Amniotic epithelial cell (primary cell): ENCODE data around the gene LEMD1.
"Not testable (repeated sequence)": the region's sequence is repeated elsewhere in the genome, so short reads cannot be mapped to it uniquely, and the experiment has no call there.

Source experiments
- DNase-seq: peaks from one replicate; pipeline ENCODE4 v3.0.0-alpha.2; 2010; ENCODE audit warnings: low read depth

The LEMD1 gene

DNA sequence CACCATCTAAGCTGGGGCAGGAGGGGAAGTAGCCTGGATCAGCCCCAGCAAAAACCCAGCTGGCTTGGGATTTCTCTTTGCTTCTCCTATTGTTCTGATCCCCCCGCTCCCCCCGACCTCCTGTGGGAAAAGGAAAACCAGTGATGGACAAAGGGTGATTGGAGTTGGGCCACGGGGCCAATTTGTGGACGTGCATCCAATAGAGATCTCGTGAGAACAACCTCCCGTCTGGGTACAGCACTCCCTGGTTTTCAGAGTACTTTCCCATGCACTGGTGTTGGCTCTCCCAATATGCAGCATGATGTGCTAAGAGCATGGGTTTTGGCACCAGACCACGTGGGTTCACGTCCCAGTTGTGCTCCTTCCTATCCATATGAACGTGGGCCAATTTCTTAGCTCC is 25.0 kb upstream of the LEMD1 start:
- DNase-seq, result no peak

DNA sequence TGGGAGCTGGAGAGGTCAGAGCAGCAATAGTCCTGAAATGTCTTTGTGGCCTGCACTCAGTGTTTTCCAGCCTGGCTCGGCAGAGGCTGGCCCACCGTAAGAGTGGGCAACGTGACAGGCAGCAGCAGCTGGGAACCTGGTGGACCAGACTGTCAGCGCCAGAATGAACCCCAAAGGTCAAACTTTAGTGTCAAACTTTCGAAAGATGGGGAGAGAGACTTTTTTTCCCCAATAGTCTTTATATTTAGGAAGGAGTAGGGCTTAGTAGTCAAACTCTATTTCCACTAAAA is 23.7 kb upstream of the LEMD1 start:
- no peak for DNase-seq

DNA sequence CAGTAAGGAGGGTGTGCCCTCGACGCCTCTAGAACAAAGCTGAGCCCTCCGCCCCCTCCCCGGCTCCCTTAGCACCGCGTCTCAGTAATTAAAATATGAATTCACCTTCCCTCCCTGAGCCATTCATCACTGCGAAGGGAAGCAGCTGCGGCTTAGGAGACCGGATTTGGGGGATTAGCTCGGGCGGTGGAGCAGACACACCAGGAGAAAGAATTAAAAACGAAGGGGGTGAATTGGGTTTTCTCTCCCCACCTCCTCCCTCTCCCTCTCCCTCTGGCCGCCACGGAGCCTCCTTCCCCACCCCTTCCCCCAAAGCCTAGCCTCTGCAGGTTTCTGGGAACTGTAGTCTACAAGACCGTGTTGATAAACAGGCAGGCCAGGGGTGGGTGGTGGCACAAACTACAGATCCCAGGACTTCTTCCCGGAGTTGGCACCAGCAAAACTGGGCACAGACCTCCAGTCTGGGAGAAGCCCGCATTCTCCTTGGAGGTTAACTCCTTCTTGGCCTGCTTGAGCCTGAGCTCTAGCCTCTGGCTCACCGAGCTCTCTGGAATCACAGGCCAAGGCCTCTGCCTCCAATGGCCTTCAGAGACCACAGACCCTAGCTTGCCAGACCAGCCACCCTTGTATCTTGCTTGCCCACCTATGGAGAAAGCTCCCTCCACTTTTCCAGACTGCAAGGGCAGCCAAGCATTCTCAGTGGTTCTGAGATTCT is 23.2 kb upstream of the LEMD1 start:
- peak; percentile 51 for DNase-seq

DNA sequence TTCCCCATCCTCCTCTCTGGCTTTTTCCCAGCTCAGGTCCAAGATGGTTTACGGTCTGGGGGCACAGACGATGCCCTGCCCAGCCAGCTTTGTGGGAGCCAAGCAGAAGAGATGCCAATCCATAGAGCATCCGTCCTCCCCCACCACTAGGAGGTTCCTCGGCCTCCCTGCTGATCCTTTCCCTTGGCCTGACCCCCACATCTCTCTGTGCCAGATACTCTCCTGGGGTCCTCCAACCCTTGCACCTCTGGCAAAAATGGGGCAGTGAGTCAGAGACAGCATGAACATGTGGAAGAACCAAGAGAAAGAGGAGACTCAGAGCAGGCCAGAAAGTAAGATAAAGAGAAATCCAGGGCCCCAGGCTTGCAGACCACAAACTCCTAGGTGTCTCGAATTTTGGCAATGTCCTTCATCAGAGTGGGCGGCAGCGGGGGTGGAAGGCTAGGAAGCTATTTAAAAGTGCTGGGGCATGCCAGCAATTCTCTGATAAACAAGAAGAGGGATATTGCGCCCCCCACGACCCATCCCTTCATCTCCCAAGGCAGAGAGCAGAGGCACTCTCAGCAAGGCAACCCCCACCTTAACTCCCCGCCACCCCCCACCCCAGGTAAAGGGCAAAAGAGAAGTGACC is 22.6 kb upstream of the LEMD1 start:
- peak; percentile 48 for DNase-seq

DNA sequence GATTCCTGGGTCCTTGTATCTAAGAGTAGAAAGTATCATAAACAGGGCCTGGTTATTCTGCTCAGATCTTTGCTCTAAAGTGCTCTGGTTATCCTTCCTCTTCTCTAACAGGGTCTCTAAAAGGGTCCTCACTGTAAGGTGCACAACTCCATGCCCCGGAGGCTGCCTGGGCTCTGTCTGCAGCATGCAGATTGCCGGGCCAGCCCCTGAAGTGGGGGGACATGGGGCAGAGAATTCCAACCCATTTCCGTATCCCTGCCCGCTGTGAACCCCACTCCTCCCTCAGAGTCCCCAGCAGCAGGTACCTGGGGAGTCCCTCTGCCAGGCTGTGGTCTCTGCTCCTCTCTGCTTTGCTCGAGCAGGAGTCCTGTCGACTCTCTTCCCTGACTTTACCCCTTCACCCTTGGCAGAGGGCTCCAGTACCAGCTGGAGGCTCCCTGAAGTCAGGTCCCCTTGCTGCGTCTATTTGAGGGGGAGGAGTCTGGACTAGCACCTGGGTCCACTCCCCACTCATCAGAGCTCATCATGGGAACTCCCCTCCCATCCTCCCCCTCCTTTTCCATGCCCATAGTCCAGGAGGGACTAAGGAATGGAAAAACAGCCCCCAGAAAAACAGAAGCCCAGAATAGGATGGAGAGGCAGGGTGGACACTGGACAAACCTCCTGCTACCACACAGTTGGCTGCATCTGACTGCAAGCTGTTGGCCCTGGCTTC is 21.9 kb upstream of the LEMD1 start:
- no peak for DNase-seq

DNA sequence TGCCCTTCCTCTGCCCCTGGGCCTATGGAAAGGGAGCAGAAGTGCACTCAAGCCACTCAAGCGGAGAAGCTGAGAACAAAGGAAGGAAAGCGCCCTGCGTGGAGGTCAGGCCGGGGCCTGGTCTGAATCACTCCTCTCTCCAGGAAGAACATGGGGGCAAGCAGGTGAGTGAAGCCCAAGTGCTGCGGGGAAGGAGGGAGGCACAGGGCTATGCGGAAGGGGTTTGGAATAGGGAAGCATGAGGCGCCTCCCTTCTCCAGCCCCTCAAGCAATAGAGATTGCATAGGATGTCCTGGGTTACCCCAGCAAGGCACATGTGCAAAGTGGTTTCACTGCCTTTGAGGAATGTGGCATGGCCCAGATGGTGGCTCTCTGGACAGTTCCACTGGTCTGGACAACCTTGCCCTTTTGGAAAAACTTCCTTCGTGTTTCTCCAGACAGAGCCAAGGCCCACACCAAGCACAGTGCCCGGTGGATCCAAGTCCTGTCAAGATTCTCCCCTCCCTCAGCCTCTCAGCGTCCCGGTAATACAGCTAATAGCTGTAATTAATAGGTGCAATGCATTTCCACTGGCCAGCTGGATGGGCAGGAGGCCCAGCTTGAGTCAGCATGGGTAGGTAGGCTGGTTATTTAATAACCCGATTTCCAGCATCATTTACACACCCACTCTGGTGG is 20.3 kb upstream of the LEMD1 start:
- DNase-seq, result no peak

DNA sequence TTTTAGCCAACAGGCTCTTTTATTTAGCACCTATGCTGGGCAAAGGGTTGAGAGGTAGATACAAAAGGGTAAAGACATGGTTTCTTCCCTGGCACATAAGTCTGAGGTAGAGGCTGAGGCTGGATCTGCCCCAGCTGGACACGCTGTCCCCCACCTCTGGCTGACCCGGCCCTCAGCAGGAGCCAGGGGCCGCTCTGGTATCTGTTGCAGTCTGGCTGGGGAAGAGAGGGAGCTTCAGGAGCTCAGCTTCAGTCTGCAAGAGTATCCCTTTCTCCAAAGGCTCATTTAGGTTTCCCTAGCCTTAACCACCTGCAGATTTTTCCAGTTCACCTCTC is 19.8 kb upstream of the LEMD1 start:
- no peak for DNase-seq

DNA sequence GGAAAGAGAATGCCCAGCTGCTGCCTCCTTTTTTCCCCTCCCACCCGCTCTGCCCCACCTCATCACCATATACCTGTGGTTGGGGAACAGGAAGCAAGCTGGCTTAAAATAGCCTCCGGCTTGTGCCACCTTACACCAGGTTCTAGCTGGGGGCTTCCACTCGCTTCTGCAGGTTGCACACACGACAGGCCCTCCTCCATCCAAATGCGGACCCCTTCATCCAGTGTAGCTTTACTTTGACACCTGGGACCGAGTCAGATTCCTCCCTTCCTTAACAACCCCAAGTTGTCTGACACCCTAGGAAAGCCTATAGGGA is 19.4 kb upstream of the LEMD1 start:
- DNase-seq, result no peak

DNA sequence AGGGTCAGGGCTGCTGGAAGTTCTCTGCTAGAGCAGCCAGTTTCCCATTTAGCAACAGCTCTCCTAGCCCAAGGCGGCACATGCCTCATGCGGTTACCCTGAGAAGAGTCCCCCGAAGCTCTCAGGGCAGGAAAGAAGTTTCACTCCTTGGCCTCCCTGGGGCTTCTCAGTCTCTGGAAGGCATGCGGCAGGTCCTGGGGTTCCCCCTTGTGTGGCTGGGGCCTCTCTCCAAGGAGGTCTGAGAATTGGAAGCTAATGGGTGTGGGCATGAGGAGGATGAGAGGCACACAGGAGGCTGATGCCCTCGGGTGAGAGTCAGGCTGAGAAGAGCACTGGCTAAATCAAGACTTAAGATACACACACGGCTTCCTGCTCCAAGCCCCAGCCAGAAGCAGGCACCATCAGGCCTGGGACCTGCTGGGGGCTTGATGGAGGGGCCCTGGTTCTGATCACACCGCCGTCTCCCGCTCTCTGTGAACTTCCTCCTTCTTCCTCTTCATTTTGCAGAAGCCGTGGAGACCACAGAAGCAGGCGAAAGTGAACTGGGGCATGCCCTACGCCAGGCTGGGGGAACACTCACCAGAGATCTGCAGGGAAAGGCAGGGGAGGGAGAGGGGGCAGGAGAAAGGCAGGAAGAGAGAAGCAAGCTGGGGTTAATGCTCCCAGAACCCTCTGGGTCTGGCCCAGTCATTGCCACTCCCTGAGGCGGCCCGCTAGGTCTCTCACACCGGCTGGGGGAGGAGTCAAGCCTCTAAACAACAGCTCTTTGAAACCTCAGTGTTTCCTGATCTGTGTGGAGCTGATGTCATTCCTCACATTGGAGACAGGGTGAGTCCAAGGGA is 18.8 kb upstream of the LEMD1 start:
- DNase-seq, result peak; percentile 79

DNA sequence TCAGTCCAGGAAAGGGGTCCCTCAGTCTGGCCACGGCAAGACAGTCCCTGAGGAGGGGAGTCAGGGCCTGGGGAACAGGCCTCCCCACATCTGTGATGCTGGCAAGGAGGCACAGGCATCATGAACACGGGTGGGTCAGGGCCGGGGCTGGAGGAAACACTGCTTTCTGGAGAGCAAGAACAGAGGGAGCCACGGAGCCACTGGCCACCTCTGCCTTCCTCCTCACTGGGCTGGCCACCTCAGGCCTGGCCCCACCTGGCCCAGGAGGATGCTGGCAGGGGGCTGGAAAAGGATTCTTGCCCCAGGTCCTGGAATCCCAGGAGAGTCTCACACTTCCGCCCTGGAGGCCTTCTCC is 18.2 kb upstream of the LEMD1 start:
- no peak for DNase-seq

DNA sequence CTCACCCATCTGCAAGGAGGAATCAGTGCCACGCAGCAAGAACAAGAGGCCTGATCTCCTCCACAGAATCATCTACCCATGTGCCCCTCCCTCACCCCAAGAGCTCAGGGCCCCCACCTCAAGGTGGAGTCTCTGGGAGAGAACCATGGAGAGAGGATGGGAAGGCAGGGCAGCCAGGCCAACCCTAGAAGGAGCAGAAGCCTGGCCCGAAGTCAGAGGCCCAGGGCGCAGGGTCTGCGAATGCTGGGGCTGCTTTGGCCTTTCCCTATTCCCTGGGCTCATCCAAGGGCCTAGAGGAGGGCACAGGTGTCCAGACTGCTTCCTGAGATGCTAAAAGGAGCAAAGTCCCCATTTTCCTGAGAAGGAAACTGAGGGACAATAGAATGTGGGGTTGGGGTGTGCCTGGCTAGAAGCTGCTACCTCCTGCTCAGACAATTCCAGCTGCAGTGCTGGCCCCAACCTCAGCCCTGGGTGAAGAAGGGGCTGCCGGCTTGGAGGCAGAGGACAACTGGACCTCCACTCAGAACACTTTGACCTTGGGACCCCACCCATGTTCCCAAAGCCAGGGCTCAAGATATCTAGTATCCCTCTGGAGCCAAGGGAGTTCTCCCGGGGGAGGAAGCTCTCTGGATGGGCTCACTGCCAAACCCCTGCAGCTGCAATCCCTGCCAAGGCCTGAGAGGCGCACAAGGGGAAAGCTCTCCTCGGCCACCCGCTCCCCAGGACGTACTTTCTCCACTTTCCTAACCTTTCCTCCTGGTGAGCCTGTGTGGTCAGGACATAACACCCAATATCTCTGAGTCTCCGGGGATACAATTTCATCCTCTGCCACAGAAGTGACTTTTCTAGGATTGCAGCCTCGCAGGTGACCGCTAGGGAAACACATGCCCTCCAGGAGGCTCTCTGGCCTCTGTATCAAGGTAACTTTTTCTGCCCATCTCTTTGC is 16.6 kb upstream of the LEMD1 start:
- DNase-seq, result peak; percentile 74

DNA sequence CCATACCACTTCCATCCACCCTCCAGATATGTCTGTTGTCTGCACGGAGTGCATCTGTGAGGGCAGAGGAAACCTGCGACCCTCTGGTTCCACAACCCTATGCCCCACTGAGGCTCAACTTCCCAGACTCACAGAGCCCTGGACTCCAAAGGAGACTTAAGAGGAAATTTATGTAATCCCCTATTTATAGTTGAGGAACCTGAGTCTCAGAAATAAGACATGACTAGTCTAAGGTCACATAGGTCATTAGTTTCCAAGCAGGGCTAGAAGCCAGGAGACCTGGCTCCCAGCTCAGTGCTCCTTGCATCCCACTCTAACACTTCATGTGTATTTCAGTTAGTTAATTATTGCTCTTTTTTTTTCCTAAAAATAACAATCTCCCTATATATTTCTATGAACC is 15.7 kb upstream of the LEMD1 start:
- no peak for DNase-seq

DNA sequence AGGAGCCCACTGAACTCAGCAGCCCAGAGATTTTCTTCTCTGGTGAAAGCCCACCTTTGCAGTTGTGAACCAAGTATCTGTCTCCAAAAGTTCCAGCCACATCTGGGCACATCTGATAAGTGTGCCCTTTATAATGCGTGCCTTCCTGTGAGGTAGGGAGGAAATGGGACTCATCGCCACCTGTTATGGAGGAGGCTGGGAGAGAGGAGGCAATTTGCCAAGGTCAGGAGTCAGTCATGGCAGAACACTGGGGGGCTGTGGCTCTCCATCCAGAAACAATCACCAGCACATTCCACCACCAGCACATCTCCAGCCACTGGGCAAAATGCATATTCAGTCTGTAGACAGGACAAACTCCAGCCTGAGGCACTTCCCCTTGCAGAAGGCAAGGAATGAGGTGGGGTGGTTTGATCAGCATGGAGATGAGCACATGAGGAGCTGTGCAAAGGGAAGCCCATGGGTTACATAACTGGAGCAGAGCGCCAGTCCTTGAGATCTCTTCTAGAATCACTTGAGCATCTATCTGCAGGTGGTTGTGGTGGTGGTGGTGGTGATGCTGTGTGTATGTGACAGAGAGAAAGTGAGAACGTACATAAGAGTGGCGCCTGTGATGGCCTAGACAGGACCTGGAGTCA is 15.0 kb upstream of the LEMD1 start:
- no peak for DNase-seq

DNA sequence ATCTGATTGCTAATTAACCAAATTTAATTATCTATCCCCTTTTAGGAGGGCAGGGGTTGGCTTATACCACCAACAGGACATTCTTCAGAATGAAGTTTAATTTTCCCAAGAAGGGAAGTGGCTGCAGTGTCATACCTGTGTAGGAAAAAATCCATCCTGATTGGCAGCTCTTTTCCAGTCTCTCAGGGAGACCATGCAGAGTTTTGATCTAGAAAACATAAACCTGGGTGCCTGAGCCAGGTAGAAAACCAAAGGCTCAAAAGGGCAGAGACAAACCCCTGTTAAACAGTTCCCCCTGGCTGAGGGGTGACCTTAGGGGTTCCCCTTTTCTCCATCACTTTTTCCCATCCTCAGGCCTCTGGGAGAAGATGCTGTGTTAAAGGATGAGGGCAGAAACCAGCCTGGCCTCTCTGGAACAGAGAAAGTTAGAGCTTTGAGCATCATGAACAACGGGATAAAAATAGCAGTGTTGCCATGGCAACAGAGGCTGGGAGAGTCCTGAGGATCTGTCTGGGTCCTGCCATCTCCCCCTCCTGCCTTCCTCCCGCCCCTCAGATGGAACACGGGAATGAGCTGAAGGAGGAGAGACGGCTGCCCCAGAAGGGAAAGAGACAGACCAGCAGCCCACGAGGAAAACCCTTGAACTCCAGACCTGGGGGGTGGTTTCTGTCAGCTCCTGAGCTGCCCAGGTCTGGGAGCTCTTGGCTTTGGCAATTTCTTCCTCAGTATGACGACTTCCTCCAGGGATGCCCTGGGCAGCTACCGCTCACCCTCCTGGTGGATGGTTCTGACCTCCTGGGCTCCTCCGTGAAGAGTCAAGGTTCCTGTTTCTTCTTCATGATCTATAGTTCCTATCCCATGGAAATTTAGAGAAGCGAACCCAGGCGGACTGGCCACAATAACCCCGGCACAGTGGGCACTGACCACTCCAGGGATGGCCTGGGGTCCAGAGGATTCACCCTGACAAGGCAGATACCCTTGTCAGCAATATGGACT is 14.0 kb upstream of the LEMD1 start:
- DNase-seq, result no peak

DNA sequence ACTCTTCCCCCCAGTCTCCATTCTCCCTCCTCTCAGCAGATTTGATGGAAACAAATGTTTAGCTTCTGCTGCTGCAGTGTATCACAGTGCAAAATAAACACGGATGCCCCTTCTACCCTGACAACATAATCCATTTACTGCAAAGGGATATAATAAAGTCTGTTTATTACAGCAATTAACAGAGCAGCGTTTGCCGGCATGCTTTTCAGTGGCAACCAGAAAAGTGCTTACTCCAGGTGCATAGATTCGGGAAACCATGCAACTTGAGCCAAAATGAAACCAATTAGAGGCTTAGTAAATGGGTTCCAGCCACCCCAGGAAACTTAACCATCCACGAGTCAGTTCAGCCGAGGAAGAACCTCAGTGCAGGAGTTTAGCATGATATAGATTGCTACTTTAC is 12.9 kb upstream of the LEMD1 start:
- DNase-seq, result no peak

DNA sequence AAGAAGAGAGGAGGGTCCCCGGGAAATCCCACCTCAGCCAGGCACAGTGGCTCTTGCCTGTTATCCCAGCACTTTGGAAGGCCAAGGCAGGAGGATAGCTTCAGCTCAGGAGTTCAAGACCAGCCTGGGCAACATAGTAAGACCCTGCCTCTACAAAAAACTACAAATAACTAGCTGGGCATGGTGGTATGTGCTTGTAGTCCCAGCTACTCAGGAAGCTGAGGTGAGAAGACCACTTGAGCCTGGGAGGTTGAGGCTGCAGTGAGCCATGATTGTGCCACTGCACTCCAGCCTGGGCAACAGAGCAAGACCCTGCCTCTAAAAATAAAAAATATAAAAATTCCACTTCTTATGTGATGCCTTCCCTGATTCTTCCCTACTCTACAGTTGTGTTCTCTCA is 10.8 kb upstream of the LEMD1 start:
- not testable (repeated sequence) for DNase-seq

DNA sequence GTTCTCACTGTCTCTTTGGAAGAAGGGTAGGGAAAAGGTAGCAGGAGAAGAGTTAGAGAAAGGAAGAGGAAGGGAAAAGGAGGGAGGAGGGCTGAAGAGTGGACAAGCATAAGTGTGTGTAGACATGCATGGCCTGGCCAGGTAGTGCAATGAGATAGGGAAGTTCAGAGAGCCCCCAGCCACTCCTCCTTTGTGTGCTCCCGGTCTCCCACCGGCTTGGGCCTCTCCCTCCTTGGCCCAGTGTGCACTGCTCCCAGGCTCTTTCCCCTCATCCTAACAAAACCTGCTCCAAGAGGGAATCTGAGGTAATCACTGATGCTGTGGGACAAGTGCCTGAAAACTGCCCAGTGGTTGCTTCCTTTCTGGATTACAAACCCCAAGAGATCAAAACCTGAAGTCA is 10.3 kb upstream of the LEMD1 start:
- DNase-seq, result no peak

DNA sequence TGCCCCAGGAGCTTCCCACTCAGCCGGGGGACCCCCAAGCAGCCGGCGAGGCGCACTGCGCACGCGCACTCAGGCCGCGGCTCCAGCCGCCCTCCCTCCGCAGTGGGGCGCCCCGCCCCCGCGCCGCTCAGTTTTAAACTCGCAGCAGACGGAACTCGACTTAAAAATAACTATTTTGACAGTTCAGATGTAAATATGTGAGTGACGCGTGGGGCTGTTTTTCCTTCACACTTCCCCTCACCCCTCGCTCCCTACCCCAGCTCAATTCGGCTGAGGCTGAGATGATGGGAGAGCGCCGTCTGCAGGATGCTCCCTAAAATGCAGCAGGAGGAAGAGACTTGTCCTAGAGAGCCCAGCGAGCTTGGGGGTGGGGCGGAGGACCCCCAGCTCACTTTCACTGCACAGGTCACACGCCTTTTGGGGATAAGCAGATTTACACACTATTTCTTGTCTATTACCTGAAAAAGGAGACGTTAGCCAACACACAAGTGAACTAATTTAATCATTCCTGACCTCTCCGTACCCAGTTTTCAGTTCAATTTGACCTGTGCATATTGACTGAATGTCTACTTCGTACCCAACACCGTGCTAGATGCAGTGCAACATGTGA is 8.9 kb upstream of the LEMD1 start:
- DNase-seq, result peak; percentile 38
